Measurements from ENCODE around the gene KLC1. TPM values are rescaled to one million over a fixed set of nuclear protein-coding genes. Genes with fewer than 3 reads are reported as not detected.

KLC1 gene
- total RNA-seq, 1 donor from 2014 or later: 163 TPM

DNA sequence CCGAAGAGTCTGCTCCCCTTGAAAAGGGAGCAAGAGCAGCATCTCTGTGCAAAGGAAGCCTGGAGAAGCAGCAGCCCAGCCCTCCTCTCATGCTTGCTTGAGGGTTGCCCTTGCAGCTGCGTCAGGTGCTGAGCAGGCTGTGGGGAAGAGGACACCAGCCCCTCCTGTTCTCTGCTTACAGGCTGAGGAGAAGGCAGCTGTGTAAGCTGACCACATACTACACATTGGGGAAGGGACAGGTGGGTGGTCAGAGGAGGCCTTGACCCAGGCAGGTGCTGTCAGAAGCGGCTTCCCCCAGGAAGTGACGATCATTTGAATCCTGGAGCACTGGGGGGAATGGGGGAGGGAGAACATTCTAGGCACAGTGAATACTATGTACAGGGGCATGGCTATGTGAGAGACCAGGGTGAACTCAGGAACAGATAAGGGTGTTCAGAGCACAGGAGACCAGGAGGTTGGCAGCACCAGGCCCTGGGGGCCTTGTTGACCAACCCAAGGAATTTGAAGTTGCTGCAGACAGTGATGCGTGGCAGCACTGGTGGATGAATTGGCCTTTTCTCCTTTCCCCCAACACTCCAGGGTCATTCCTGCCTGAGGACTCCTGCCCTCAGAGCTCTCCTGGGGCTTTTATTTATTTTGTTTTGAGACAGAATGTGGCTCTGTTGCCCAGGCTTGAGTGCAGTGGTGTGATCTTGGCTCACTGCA is 2.7 kb upstream of the KLC1 start:
- Mint-ChIP-seq H3K27me3 (ENCODE audit: low read depth) (no peaks in the 10 kb centered on the region), H3K36me3 (no peaks in the 10 kb centered on the region), H3K4me1 (peaks cover 12% of the 10 kb centered on the region), H3K9me3 (no peaks in the 10 kb centered on the region), H3K27ac (no peak overlapping the region), H3K4me3 (no peak overlapping the region)
- DNase-seq (ENCODE audit: low spot score in 2 of 2, unreplicated experiment in 2 of 2): no peak
- TF ChIP-seq, protein P1, sequence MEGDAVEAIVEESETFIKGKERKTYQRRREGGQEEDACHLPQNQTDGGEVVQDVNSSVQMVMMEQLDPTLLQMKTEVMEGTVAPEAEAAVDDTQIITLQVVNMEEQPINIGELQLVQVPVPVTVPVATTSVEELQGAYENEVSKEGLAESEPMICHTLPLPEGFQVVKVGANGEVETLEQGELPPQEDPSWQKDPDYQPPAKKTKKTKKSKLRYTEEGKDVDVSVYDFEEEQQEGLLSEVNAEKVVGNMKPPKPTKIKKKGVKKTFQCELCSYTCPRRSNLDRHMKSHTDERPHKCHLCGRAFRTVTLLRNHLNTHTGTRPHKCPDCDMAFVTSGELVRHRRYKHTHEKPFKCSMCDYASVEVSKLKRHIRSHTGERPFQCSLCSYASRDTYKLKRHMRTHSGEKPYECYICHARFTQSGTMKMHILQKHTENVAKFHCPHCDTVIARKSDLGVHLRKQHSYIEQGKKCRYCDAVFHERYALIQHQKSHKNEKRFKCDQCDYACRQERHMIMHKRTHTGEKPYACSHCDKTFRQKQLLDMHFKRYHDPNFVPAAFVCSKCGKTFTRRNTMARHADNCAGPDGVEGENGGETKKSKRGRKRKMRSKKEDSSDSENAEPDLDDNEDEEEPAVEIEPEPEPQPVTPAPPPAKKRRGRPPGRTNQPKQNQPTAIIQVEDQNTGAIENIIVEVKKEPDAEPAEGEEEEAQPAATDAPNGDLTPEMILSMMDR (IDR thresholded peaks at IDR 0.05; ENCODE audit: unreplicated experiment): no peak

DNA sequence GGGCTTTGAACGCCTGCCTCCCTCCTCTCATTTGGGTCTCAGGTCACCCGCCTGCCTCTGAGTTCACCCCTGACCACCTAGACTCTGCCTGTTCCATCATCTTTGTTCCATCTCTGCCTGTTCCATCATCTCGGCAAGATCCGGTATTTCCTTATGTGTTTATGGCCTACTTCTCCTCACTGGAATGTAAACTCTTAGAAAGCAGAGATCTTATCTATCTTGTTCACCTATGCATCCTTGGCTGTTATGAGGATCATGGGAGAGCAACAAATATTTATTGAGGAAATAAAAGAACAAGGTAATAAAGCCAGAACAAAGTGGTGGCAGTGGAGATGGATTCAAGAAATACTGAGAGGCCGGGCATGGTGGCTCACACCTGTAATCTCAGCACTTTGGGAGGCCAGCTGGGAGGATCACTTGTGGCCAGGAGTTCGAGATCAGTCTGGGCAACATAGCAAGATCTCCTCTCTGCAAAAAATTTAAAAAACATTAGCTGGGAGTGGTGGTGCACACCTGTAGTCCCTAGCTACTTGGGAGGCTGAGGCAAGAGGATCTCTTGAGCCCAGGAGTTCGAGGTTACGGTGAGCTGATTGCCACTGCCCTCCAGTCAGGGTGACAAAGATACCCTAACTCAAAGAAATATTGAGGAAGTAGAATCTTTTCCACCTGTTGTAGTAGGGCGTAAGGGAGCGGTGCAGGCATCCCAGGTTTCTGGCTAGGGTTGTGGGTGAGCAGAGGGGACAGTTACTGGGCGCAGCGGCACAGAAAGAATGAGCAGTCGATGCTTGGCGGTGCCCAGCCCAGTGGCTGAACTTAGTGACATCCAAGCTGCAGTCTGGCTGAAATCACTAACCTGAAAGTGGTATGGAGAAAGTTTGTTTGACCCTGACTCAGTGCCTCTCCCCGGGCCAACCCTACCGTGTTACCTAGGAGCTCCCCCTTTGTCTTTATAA is 1.7 kb upstream of the KLC1 start:
- peaks cover 12% of the 10 kb centered on the region for H3K4me1 Mint-ChIP-seq
- TF ChIP-seq, protein P1 (IDR thresholded peaks at IDR 0.05; ENCODE audit: unreplicated experiment): no peak
- H3K27ac Mint-ChIP-seq: peak overlapping the region; percentile 96
- peak overlapping the region; percentile 89 for H3K4me3 Mint-ChIP-seq
- H3K9me3 Mint-ChIP-seq: no peaks in the 10 kb centered on the region
- H3K27me3 Mint-ChIP-seq (ENCODE audit: low read depth): no peaks in the 10 kb centered on the region
- no peak for DNase-seq (ENCODE audit: low spot score in 2 of 2, unreplicated experiment in 2 of 2)
- no peaks in the 10 kb centered on the region for H3K36me3 Mint-ChIP-seq

DNA sequence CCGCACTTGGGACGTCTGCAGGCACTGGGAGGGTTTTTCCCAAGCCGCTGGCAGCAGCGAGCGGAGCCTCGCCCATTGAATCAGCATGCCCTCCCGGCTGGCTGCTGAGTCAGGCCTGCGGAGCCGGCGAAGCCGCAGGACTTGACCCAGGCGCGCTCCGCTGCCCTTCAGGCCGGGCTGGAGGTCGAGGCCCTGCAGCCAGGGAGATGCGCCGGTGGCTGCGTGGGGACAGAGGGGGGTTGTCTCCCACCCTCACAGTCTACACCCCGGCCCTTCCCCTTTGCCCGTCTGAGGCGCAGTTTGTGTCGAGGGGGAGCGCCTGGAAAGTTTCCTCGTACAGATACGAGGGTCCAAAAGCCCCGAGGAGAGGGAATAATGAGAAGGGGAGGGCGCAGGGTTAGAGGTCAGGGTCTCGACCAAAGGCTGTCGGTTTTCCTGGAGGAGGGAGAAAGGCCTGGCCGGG is 759 bp upstream of the KLC1 start:
- Mint-ChIP-seq H3K27ac (peak overlapping the region; percentile 96), H3K4me3 (peak overlapping the region; percentile 89), H3K9me3 (no peaks in the 10 kb centered on the region), H3K27me3 (ENCODE audit: low read depth) (no peaks in the 10 kb centered on the region), H3K36me3 (peaks cover 5% of the 10 kb centered on the region), H3K4me1 (peaks cover 12% of the 10 kb centered on the region)
- TF ChIP-seq, protein P1 (IDR thresholded peaks at IDR 0.05; ENCODE audit: unreplicated experiment): no peak
- DNase-seq (ENCODE audit: low spot score in 2 of 2, unreplicated experiment in 2 of 2): peak; percentile 40 to 52

DNA sequence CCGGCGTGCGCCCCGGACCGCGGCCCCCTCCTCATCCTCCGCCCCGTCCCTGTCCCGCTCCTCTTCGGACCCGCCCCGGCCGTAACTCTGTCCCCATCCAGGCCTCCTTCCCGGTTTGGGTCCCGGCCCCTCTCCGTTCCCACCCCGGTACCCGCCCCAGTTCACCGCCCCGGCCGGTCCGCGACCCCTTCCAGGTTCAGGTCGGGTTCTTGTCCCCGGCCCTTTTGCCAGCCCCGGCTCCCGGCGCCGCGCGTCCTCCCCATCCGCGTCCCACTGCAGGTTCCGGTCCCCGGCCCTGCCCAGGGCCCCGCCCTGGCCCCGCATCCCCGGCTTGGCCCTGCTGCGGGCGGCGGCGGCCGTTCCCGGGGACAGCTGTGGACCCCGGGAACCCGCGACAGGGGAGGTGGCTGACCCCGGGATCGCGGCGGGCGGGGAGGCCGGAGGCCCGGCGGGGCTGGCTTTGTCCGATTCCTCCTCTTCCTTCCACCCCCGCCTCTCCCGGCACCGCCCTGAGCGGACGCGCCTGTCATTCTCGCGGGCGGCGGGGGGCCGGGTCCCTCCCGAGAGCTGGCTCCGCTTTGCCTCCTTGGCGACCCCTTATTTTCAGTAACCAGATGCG is 601 bp downstream of the KLC1 start:
- Mint-ChIP-seq H3K9me3 (no peaks in the 10 kb centered on the region), H3K27ac (peak overlapping the region; percentile 93), H3K4me3 (peak overlapping the region; percentile 89), H3K36me3 (peaks cover 5% of the 10 kb centered on the region), H3K4me1 (peaks cover 12% of the 10 kb centered on the region), H3K27me3 (ENCODE audit: low read depth) (no peaks in the 10 kb centered on the region)
- DNase-seq (ENCODE audit: low spot score in 2 of 2, unreplicated experiment in 2 of 2): peak in 1 of 2 experiments; percentile 46
- TF ChIP-seq, protein P1 (IDR thresholded peaks at IDR 0.05; ENCODE audit: unreplicated experiment): no peak

DNA sequence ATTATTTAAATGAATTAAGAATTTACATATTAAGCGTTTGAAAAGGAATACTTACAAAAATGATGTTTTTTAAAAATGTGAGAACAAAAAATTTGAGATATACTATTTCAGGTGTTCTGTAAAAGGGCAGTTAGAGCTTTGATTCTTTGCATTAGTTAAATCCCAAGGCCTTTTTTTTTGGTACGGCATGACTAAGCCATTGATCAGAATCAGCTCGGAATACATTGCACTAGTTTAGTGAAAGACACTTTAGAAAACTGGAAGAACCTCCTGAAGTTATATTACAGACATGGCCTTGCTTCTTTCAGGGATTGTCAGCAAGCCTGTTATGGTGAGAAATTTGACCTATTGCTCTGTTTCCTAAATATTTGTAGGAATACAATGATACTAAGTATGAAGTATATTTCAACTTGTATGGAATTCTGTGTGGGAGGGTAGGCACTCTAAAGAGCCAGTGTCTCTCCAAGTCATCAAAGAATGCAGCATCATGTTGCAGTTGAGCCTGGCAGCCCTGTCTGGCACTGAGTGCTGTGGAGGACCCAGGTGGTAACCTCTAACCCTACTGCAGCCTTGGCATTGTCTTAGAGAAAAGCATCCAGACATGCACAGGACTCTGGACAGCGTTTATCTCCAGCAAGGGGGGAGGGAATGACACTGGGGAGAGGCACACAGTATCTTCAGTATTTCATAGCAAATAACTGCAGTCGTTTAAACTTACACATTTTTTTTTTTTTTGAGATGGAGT is 1.5 kb downstream of the KLC1 start:
- Mint-ChIP-seq H3K27me3 (ENCODE audit: low read depth) (no peaks in the 10 kb centered on the region), H3K4me3 (peak overlapping the region; percentile 89), H3K36me3 (peaks cover 5% of the 10 kb centered on the region), H3K27ac (peak overlapping the region; percentile 64), H3K4me1 (peaks cover 12% of the 10 kb centered on the region), H3K9me3 (no peaks in the 10 kb centered on the region)
- no peak for DNase-seq (ENCODE audit: low spot score in 2 of 2, unreplicated experiment in 2 of 2)
- TF ChIP-seq, protein P1 (IDR thresholded peaks at IDR 0.05; ENCODE audit: unreplicated experiment): no peak

Measured in mesothelial cell of epicardium (in vitro differentiated cells).